CD14-positive monocyte (primary cell): Measurements from ENCODE around the gene NSFL1C. TPM values are rescaled to one million over a fixed set of nuclear protein-coding genes. Genes with fewer than 3 reads are reported as not detected.

ENCODE experiments used
- DNase-seq, 3 donors: peaks; one replicate each; pipeline ENCODE4 v3.0.0-alpha.2; 2011 to 2022
- H2AFZ ChIP-seq: 2 replicates; pipeline ENCODE4 v1.6.0; 2012; ENCODE audit warnings: mild to moderate bottlenecking, low read depth, low read length, inconsistent platforms; ENCODE audit not compliant: insufficient read depth, poor library complexity, severe bottlenecking
- H3K27ac ChIP-seq, 2 donors: 1 replicate in 1 of 2; 2 replicates in 1 of 2; pipeline ENCODE4 v1.5.1; 2012 to 2013; ENCODE audit warnings: low read length in 2 of 2, control low read depth in 1 of 2, inconsistent platforms in 1 of 2, low read depth in 1 of 2, mild to moderate bottlenecking in 1 of 2
- H3K27me3 ChIP-seq, 2 donors: one replicate each; pipeline versions ENCODE4 v1.6.0 to v1.6.1; 2011 to 2013; ENCODE audit warnings: low read length in 2 of 2; ENCODE audit not compliant: control insufficient read depth in 2 of 2, insufficient read depth in 2 of 2
- H3K36me3 ChIP-seq, 2 donors: replicated peaks in 1 of 2; 1 replicate in 1 of 2; 2 replicates in 1 of 2; pipeline versions ENCODE4 v1.5.1 to v1.6.1; 2012 to 2013; ENCODE audit warnings: low read length in 2 of 2, control low read depth in 1 of 2, inconsistent platforms in 1 of 2, mild to moderate bottlenecking in 1 of 2; ENCODE audit not compliant: insufficient read depth in 2 of 2, control insufficient read depth in 1 of 2
- H3K4me1 ChIP-seq, 2 donors: 1 replicate in 1 of 2; 2 replicates in 1 of 2; pipeline versions ENCODE4 v1.5.1 to v1.6.1; 2012 to 2013; ENCODE audit warnings: low read length in 2 of 2, control low read depth in 1 of 2, inconsistent platforms in 1 of 2, mild to moderate bottlenecking in 1 of 2, moderate library complexity in 1 of 2; ENCODE audit not compliant: insufficient read depth in 2 of 2, control insufficient read depth in 1 of 2
- H3K4me2 ChIP-seq: replicated peaks from 2 replicates; pipeline ENCODE3; 2012; ENCODE audit warnings: low read length, moderate library complexity, mild to moderate bottlenecking; ENCODE audit not compliant: poor library complexity, severe bottlenecking; ENCODE audit errors: extremely low read depth
- H3K4me3 ChIP-seq, 3 experiments: fragments of 200-600 bp in 1 of 3; sonication (generic) in 1 of 3; replicated peaks in 1 of 3; 1 replicate in 2 of 3; 2 replicates in 1 of 3; pipeline ENCODE4 v1.5.1; 2011 to 2013; ENCODE audit warnings: low read length in 3 of 3, mild to moderate bottlenecking in 3 of 3, control low read depth in 2 of 3, low read depth in 2 of 3, inconsistent platforms in 1 of 3, moderate library complexity in 1 of 3
- H3K79me2 ChIP-seq: 2 replicates; pipeline ENCODE4 v1.6.0; 2012; ENCODE audit warnings: mild to moderate bottlenecking, control low read depth, inconsistent platforms, low read length, moderate library complexity; ENCODE audit not compliant: insufficient read depth
- H3K9ac ChIP-seq: 2 replicates; pipeline ENCODE4 v1.6.0; 2017; ENCODE audit warnings: low read length, mild to moderate bottlenecking; ENCODE audit not compliant: insufficient read depth, poor library complexity, severe bottlenecking
- H3K9me3 ChIP-seq, 2 donors: replicated peaks in 1 of 2; 1 replicate in 1 of 2; 2 replicates in 1 of 2; pipeline versions ENCODE4 v1.5.1 to v1.6.1; 2012 to 2013; ENCODE audit warnings: low read length in 2 of 2, control low read depth in 1 of 2; ENCODE audit not compliant: control insufficient read depth in 1 of 2, insufficient read depth in 1 of 2
- H4K20me1 ChIP-seq: 2 replicates; pipeline ENCODE4 v1.6.0; 2012; ENCODE audit warnings: mild to moderate bottlenecking, low read length, control low read depth, moderate library complexity; ENCODE audit not compliant: insufficient read depth
- H3K27ac Mint-ChIP-seq, 7 donors: one replicate each; pipeline ENCODE4 v1.8.0; 2020; ENCODE audit warnings: mild to moderate bottlenecking in 7 of 7, mixed read lengths in 7 of 7, moderate library complexity in 6 of 7, inconsistent platforms in 2 of 7
- H3K27me3 Mint-ChIP-seq, 3 donors: one replicate each; pipeline ENCODE4 v1.8.0; 2021 to 2022; ENCODE audit warnings: low read depth in 3 of 3, mild to moderate bottlenecking in 3 of 3, mixed read lengths in 3 of 3, moderate library complexity in 3 of 3, inconsistent platforms in 1 of 3
- H3K36me3 Mint-ChIP-seq, 2 donors: one replicate each; pipeline ENCODE4 v1.8.0; 2020; ENCODE audit warnings: mixed read lengths in 2 of 2, inconsistent platforms in 1 of 2, mild to moderate bottlenecking in 1 of 2
- H3K4me1 Mint-ChIP-seq: one replicate; pipeline ENCODE4 v1.8.0; 2020; ENCODE audit warnings: mild to moderate bottlenecking, mixed read lengths
- H3K4me3 Mint-ChIP-seq, 2 donors: one replicate each; pipeline ENCODE4 v1.8.0; 2020; ENCODE audit warnings: mild to moderate bottlenecking in 2 of 2, mixed read lengths in 2 of 2, moderate library complexity in 1 of 2
- H3K9me3 Mint-ChIP-seq, 7 donors: one replicate each; pipeline ENCODE4 v1.8.0; 2020 to 2022; ENCODE audit warnings: mixed read lengths in 7 of 7, mild to moderate bottlenecking in 6 of 7, moderate library complexity in 6 of 7, inconsistent platforms in 2 of 7
- WGBS: methylation state at CpG from one replicate; pipeline ENCODE4 v1.1.5; 2013; ENCODE audit warnings: missing lambda C conversion rate; ENCODE audit not compliant: insufficient coverage; 5-methylcytosine and 5-hydroxymethylcytosine counted together
- intact Hi-C, 2 donors: fragments of 100-400 bp; cut with micrococcal nuclease; formaldehyde crosslinking; loops; one replicate each; pipeline versions ENCODE4 v1.15.0 to v1.15.1; 2023
- polyA plus RNA-seq, 3 donors: library from polyadenylated mRNA; depleted of rRNA in 1 of 3; unstranded in 2 of 3; stranded (reverse) in 1 of 3; fragments of 300-500 nt in 2 of 3; fragments of >200 nt in 1 of 3; fragmentation: Illumina TruSeq in 2 of 3; gene quantifications; 1 replicate in 2 of 3; 2 replicates in 1 of 3; pipeline ENCODE4 v1.2.3, GENCODE V29; 2012 to 2021
- TF ChIP-seq, protein P1 (sequence below): fragments of 200-600 bp; IDR thresholded peaks from one replicate; pipeline ENCODE4 v1.8.0; 2022; ENCODE audit warnings: antibody characterized with exemption, mild to moderate bottlenecking

The NSFL1C gene
- polyA plus RNA-seq, 3 donors: 52.8 to 80.8 (median 56.8) TPM

DNA sequence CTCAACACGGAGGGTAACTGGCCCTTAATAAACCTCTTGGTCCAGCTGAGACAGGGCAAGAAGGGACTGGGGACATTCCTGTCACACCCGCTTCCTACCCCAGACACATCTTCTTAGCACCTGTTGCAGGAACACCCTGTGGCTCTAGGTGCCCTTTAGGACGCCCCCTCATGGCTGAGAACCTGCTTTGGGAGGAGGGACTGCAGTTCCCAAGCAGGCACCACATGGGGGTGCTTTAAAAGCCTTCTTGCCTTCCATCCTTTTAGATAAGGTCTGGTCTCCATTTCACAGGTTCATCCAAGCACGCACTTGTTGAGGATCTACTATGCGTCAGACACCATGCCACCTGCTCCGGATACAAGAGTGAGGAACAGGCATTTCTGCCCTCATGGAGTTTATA lies 26.6 kb downstream of the NSFL1C start:
- H3K4me2 ChIP-seq: no peak overlapping the region
- H4K20me1 ChIP-seq: peaks cover 81% of the 10 kb centered on the region
- H3K4me3 ChIP-seq: no peak overlapping the region
- TF ChIP-seq, protein P1, sequence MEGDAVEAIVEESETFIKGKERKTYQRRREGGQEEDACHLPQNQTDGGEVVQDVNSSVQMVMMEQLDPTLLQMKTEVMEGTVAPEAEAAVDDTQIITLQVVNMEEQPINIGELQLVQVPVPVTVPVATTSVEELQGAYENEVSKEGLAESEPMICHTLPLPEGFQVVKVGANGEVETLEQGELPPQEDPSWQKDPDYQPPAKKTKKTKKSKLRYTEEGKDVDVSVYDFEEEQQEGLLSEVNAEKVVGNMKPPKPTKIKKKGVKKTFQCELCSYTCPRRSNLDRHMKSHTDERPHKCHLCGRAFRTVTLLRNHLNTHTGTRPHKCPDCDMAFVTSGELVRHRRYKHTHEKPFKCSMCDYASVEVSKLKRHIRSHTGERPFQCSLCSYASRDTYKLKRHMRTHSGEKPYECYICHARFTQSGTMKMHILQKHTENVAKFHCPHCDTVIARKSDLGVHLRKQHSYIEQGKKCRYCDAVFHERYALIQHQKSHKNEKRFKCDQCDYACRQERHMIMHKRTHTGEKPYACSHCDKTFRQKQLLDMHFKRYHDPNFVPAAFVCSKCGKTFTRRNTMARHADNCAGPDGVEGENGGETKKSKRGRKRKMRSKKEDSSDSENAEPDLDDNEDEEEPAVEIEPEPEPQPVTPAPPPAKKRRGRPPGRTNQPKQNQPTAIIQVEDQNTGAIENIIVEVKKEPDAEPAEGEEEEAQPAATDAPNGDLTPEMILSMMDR: no peak
- H3K27ac ChIP-seq: no peak overlapping the region
- Mint-ChIP-seq H3K36me3 (peaks cover 59 to 60% of the 10 kb centered on the region in 2 donors), H3K4me3 (no peak overlapping the region), H3K27ac (no peak overlapping the region), H3K4me1 (peaks cover 17% of the 10 kb centered on the region), H3K27me3 (peaks cover 0 to 5% (median 0%) of the 10 kb centered on the region in 3 donors), H3K9me3 (peaks cover 0 to 1% (median 0%) of the 10 kb centered on the region in 7 donors)
- 96% methylated on average over 4 of the region's 6 CpGs for WGBS
- no peak for DNase-seq
- no peaks in the 10 kb centered on the region for H3K27me3 ChIP-seq
- H3K36me3 ChIP-seq: peaks cover 54 to 61% of the 10 kb centered on the region in 2 donors
- H3K9me3 ChIP-seq: no peaks in the 10 kb centered on the region
- peaks cover 4 to 5% of the 10 kb centered on the region in 2 donors for H3K4me1 ChIP-seq
- no peak overlapping the region for H3K9ac ChIP-seq
- H3K79me2 ChIP-seq: no peaks in the 10 kb centered on the region
- intact Hi-C loops: no loop called here
- H2AFZ ChIP-seq: no peak overlapping the region

DNA sequence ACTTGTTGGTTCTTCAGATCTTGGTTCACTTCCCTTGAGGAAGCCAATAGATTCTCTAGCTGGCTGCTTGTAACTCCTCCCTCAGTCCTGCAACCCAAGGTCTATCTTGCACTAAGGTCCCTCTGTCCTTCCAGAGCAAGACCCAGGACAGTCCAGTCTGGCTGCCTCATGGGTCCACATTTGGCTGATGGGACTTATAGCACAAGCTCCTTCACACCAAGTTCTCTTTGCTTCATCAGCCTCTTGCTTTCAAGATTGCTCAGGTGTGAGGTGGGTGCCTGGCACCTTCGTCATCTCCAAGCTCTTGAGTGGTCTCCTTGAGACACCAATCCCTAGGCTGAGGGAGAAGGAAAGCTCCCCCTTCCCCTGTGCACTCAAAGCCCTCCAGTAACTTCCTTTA lies 28.3 kb downstream of the NSFL1C start:
- H3K36me3 ChIP-seq: peaks cover 37 to 44% of the 10 kb centered on the region in 2 donors
- no peak overlapping the region for H3K9ac ChIP-seq
- no peaks in the 10 kb centered on the region for H3K9me3 ChIP-seq
- H3K27ac Mint-ChIP-seq: peak overlapping the region in 4 of 7 donors; percentile 5 to 83 (median 42)
- H3K4me1 ChIP-seq: peaks cover 21% of the 10 kb centered on the region in 2 donors
- H3K4me3 ChIP-seq: no peak overlapping the region
- intact Hi-C loops: loop anchor here (1.0 to 5.0 kb wide), 4 partner anchors 46 to 127 kb away; partner anchors contain the start of gene FKBP1A (in 1 of the 2)
- WGBS: no CpG with 5 or more reads among the region's 1 CpG
- peaks cover 44 to 52% of the 10 kb centered on the region in 2 donors for H3K36me3 Mint-ChIP-seq
- peaks cover 28% of the 10 kb centered on the region for H3K4me1 Mint-ChIP-seq
- H4K20me1 ChIP-seq: peaks cover 66% of the 10 kb centered on the region
- DNase-seq: no peak
- TF ChIP-seq, protein P1: no peak
- H3K27ac ChIP-seq: no peak overlapping the region
- H3K27me3 Mint-ChIP-seq: peaks cover 0 to 5% (median 2%) of the 10 kb centered on the region in 3 donors
- no peak overlapping the region for H3K4me2 ChIP-seq
- peaks cover 0 to 2% of the 10 kb centered on the region in 2 donors for H3K27me3 ChIP-seq
- no peak overlapping the region for H3K4me3 Mint-ChIP-seq
- H3K9me3 Mint-ChIP-seq: no peaks in the 10 kb centered on the region
- no peaks in the 10 kb centered on the region for H3K79me2 ChIP-seq
- H2AFZ ChIP-seq: no peak overlapping the region
